ENCODE results near the gene PPFIA3.

Gene PPFIA3

GRCh38 chr19:49132974-49133609, 13.7 kb downstream of the PPFIA3 start:
- Histone ChIP-seq H3K4me1 (no peaks in the 10 kb centered on the region), H3K9ac (no peak overlapping the region), H3K27me3 (ENCODE audit: control insufficient read depth, insufficient read depth, low read length) (no peaks in the 10 kb centered on the region), H2AFZ (no peak overlapping the region), H3K79me2 (no peaks in the 10 kb centered on the region), H3K27ac (no peak overlapping the region), H3K36me3 (ENCODE audit: control insufficient read depth, insufficient read depth, low read length) (no peaks in the 10 kb centered on the region), H3K9me3 (ENCODE audit: control insufficient read depth, low read length) (no peaks in the 10 kb centered on the region), H3K4me3 (ENCODE audit: low read depth, low read length) (no peak overlapping the region), H3K4me2 (ENCODE audit: low read length) (no peak overlapping the region)
- TF ChIP-seq, protein P1, sequence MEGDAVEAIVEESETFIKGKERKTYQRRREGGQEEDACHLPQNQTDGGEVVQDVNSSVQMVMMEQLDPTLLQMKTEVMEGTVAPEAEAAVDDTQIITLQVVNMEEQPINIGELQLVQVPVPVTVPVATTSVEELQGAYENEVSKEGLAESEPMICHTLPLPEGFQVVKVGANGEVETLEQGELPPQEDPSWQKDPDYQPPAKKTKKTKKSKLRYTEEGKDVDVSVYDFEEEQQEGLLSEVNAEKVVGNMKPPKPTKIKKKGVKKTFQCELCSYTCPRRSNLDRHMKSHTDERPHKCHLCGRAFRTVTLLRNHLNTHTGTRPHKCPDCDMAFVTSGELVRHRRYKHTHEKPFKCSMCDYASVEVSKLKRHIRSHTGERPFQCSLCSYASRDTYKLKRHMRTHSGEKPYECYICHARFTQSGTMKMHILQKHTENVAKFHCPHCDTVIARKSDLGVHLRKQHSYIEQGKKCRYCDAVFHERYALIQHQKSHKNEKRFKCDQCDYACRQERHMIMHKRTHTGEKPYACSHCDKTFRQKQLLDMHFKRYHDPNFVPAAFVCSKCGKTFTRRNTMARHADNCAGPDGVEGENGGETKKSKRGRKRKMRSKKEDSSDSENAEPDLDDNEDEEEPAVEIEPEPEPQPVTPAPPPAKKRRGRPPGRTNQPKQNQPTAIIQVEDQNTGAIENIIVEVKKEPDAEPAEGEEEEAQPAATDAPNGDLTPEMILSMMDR (IDR thresholded peaks at IDR 0.05): no peak

GRCh38 chr19:49133621-49134454, 14.5 kb downstream of the PPFIA3 start:
- Histone ChIP-seq H2AFZ (peak overlapping the region; percentile 3), H3K9me3 (ENCODE audit: control insufficient read depth, low read length) (no peaks in the 10 kb centered on the region), H3K4me3 (ENCODE audit: low read depth, low read length) (no peak overlapping the region), H3K4me2 (ENCODE audit: low read length) (no peak overlapping the region), H3K36me3 (ENCODE audit: control insufficient read depth, insufficient read depth, low read length) (no peaks in the 10 kb centered on the region), H3K4me1 (no peaks in the 10 kb centered on the region), H3K9ac (no peak overlapping the region), H3K79me2 (no peaks in the 10 kb centered on the region), H3K27me3 (ENCODE audit: control insufficient read depth, insufficient read depth, low read length) (no peaks in the 10 kb centered on the region), H3K27ac (no peak overlapping the region)
- TF ChIP-seq, protein P1 (IDR thresholded peaks at IDR 0.05): no peak

DNA sequence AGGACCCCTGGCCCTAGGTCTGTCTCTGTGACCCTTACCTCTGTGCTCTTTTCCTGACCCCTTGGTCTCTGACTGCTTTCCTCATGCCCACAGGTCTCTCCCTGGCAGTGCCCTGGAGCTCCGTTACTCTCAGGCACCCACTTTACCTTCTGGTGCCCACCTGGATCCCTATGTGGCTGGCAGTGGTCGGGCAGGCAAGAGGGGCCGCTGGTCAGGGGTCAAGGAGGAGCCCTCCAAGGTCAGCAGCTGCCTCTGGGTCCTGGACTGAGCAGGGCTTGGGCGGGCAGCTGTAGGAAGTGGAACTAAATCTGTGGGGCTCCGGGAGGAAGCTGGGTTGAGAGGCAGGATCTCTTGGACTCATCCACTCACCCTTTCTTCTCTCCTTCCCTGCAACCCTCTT, 16.3 kb downstream of the PPFIA3 start:
- no peak overlapping the region for H3K27ac ChIP-seq
- TF ChIP-seq, protein P1 (IDR thresholded peaks at IDR 0.05): no peak
- no peaks in the 10 kb centered on the region for H3K36me3 ChIP-seq (ENCODE audit: control insufficient read depth, insufficient read depth, low read length)

GRCh38 chr19:49136771-49137171, 17.4 kb downstream of the PPFIA3 start:
- H3K4me3 ChIP-seq (ENCODE audit: low read depth, low read length): no peak overlapping the region
- H3K9ac ChIP-seq: no peak overlapping the region

More for the DNA sequence above, 16.3 kb downstream of the PPFIA3 start:
- Histone ChIP-seq H3K9me3 (ENCODE audit: control insufficient read depth, low read length) (no peaks in the 10 kb centered on the region), H3K4me2 (ENCODE audit: low read length) (no peak overlapping the region), H3K27me3 (ENCODE audit: control insufficient read depth, insufficient read depth, low read length) (no peaks in the 10 kb centered on the region), H3K4me3 (ENCODE audit: low read depth, low read length) (no peak overlapping the region), H2AFZ (no peak overlapping the region), H3K9ac (no peak overlapping the region), H3K79me2 (no peaks in the 10 kb centered on the region), H3K4me1 (no peaks in the 10 kb centered on the region)

More at GRCh38 chr19:49136771-49137171, 17.4 kb downstream of the PPFIA3 start:
- TF ChIP-seq, protein P1 (IDR thresholded peaks at IDR 0.05): no peak
- Histone ChIP-seq H3K9me3 (ENCODE audit: control insufficient read depth, low read length) (no peaks in the 10 kb centered on the region), H3K4me2 (ENCODE audit: low read length) (no peak overlapping the region), H3K4me1 (no peaks in the 10 kb centered on the region), H3K79me2 (no peaks in the 10 kb centered on the region), H3K27ac (no peak overlapping the region), H2AFZ (no peak overlapping the region), H3K27me3 (ENCODE audit: control insufficient read depth, insufficient read depth, low read length) (no peaks in the 10 kb centered on the region), H3K36me3 (ENCODE audit: control insufficient read depth, insufficient read depth, low read length) (no peaks in the 10 kb centered on the region)
